ENCODE data around the gene APOB. TPM values are rescaled to one million over a fixed set of nuclear protein-coding genes. Genes with fewer than 3 reads are reported as not detected.

Gene APOB
- total RNA-seq, 4 donors from 2014 or later, result 0.95 to 17.4 (median 10.6) TPM

DNA sequence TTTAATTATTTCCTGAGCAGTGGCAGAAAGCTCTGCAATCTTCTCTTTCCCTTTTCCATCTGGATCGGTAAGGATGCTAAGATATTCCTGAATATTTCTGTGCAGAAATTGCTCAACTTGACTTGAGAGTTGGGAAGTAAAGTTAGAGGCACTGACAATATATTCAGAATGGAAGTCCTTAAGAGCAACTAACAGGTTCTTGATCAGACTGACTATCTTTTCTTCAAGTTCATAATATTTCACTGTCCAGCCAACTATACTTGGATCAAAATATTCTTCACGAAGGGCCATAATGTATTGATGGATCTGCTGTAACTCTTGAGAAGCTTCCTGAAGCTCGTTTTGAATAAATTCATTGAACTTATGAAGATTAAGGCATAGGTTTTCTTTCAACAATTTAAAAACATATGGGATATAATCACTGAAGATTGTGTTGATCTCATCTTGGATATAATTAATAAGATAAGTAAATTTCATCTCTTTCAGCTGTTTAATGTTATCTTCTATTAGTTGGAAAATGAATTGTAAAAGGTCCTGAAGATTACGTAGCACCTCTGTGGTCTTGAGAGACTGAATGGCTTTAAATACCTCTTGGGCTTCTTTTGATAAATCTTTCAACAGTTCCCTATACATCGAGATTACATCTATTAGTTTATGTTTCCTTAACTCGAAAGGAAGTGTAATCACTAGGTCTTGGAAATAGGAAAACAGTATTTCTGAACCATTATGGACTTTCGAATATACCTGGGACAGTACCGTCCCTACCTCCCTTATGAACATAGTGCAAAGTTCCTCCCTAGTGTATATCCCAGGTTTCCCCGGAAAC, 41.7 kb downstream of the APOB start:
- ATAC-seq (ENCODE audit: low FRiP score), result no peak
- TF ChIP-seq, protein P1, sequence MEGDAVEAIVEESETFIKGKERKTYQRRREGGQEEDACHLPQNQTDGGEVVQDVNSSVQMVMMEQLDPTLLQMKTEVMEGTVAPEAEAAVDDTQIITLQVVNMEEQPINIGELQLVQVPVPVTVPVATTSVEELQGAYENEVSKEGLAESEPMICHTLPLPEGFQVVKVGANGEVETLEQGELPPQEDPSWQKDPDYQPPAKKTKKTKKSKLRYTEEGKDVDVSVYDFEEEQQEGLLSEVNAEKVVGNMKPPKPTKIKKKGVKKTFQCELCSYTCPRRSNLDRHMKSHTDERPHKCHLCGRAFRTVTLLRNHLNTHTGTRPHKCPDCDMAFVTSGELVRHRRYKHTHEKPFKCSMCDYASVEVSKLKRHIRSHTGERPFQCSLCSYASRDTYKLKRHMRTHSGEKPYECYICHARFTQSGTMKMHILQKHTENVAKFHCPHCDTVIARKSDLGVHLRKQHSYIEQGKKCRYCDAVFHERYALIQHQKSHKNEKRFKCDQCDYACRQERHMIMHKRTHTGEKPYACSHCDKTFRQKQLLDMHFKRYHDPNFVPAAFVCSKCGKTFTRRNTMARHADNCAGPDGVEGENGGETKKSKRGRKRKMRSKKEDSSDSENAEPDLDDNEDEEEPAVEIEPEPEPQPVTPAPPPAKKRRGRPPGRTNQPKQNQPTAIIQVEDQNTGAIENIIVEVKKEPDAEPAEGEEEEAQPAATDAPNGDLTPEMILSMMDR (IDR thresholded peaks at IDR 0.05), result no peak
- no peak for DNase-seq (ENCODE audit: low spot score)

DNA sequence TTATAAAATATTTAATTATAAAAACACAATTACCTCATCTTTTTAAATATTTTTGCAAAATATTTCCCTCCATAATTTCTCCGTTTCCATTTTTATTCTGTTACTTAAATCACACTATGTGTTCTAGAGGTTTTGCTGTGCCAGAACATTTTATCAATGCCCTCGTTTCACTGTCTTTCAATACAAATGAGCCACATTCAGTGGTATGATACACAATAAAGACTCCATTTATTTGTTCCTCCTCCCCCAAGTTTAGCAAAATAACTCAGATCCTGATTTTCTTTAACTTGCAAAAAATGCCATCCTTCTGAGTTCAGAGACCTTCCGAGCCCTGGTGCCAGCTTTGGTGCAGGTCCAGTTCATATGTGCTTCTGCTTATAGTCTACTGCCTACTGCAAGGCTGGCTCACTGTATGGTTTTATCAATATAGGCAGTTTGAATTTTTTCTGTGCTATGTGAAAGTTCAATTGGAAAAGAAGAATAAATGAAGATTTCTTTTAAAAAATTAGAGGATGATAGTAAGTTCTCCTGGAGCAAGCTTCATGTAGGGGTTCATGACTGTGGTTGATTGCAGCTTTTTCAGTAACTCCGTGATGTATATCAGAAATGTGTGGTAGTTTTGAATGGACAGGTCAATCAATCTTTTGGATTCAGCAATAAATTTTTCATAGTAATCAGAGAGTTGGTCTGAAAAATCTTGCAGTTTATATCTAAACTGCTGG, 42.5 kb downstream of the APOB start:
- DNase-seq (ENCODE audit: low spot score), result no peak
- ATAC-seq (ENCODE audit: low FRiP score), result no peak
- TF ChIP-seq, protein P1 (IDR thresholded peaks at IDR 0.05), result no peak

DNA sequence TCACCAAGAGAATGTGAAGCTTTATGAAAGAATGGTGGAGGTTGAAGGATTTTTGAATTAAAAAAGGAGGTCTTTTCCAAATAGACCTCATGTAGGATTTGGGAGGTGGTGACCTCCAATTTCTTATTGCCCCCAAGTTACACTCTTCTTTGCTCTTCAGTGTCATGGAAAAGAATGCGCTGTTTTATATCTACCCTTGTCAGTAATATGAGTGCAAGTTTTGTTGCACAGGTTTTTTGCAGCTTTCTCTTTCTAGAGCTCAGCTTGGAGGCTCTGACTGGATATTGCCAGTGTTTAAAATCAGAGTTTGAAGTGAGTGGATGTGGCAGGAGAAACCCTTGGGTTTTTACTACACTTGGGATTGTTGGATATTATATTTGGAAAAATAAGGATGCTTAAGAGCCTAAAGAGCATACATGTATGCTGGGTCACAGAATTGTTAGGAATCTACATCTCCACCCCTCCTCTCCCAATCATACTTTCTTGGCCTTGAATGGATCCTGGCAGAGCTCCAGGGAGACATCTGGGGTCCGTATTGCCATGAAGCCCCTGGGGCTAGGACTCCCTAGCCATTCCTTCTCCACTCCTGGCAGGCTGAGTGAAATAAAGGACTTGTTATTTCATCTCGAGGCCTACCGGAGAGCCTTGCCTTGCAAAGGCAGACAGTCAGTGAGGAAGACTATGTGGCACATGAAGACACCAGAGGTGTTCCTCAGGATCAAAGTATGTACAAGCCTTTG, 43.8 kb downstream of the APOB start:
- no peak for DNase-seq (ENCODE audit: low spot score)
- no peak for ATAC-seq (ENCODE audit: low FRiP score)
- TF ChIP-seq, protein P1 (IDR thresholded peaks at IDR 0.05), result no peak

DNA sequence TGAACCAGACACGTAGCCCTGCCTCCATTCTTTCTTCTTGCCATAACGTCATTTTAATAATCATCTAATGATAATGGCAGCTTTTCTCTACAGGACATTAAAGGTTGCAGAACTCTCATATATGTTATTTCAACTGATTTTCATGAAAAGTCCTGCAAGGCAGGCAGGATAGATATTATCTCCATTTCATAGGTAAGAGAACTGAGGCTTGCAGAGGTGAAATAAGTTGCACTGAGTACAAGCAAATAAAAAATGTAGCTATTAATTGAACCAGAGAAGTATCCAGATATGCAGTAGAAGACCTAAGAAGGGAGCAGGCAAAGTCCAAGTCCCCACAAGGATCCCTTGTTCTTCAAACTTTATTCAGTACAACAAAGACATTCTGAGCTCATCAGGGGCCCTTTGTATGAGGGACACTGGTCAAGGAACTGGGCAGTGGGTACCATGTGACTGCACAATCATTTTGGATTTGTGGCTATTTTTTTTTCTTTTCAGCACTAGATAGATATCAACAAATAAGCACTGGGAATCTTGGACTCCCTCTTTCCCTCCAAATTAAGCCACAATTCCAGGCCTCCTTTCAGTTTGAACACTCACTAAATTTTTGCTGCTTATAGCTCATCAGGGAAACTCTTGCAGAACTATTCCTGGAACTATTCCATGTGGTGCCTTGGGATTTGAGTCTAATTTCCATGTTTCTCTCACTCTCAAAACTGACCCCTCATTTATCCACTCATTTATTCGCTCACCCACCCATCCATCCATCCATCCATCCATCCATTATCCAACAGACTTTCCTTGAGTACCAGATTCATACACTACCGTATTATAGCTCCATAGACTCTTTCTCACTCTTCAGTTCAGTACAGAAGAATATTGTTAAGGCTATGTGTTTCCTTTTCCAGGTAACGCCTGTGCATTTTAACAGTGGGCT, 44.6 kb downstream of the APOB start:
- no peak for ATAC-seq (ENCODE audit: low FRiP score)
- TF ChIP-seq, protein P1 (IDR thresholded peaks at IDR 0.05), result no peak
- DNase-seq (ENCODE audit: low spot score), result no peak

DNA sequence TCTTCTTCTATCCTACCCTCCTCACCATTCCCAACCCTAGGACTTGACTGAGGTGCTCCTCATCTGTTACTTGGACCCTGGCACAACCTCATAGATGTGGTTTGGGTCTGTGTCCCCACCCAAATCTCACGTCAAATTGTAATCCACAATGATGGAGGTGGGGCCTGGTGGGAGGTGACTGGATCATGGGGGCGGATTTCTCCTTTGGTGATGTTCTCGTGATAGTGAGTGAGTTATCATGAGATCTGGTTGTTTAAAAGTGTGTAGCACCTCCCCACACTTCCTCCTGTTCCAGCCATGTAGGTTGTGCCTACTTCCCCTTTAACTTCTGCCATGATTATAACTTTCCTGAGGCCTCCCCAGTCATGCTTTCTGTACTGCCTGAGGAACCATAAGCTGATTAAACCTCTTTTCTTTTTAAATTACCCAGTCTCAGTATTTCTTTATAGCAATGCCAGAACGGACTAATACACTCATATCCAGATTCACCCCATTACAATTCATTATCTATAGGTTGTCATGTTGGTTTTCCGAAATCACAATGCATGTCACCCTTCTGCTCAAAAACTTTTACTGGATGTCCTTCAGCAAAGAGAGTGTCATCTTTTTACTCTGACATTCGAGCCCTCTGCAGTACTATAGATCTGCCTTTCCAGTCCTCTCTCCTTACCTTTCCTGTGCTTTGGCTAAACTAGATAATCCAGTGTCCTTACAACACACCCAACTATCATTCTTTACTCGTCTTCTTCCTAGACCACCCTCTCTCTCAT, 45.7 kb downstream of the APOB start:
- TF ChIP-seq, protein P1 (IDR thresholded peaks at IDR 0.05), result no peak
- ATAC-seq (ENCODE audit: low FRiP score) (no peak), DNase-seq (ENCODE audit: low spot score) (no peak)

Measured in omental fat pad (tissue), 4 donors.